Suppressor macrophage treated with lipopolysaccharide for 4 hours (primary cell): ENCODE measurements around the gene PPP2R3A.
"Not testable (repeated sequence)": the region's sequence is repeated elsewhere in the genome, so short reads cannot be mapped to it uniquely, and the experiment has no call there.

Experiments used
- DNase-seq: peaks from one replicate; pipeline ENCODE4 v3.0.0-alpha.2; 2020

The PPP2R3A gene

GRCh38 chr3:136110481-136110880, 145.0 kb downstream of the PPP2R3A start:
- no peak for DNase-seq

GRCh38 chr3:136114421-136114820, 148.9 kb downstream of the PPP2R3A start:
- no peak for DNase-seq

GRCh38 chr3:136119332-136119731, 153.8 kb downstream of the PPP2R3A start:
- not testable (repeated sequence) for DNase-seq

GRCh38 chr3:136119783-136120182, 154.3 kb downstream of the PPP2R3A start:
- not testable (repeated sequence) for DNase-seq

GRCh38 chr3:136120373-136121348, 155.1 kb downstream of the PPP2R3A start:
- no peak for DNase-seq

- DNase-seq = no peak
Observed at GRCh38 chr3:136122006-136122405, 156.5 kb downstream of the PPP2R3A start.

- DNase-seq = not testable (repeated sequence)
Observed at GRCh38 chr3:136131647-136132046, 166.1 kb downstream of the PPP2R3A start.

- no peak for DNase-seq
Observed at GRCh38 chr3:136134091-136134490, 168.6 kb downstream of the PPP2R3A start.

- no peak for DNase-seq
Observed at GRCh38 chr3:136135039-136135802, 169.7 kb downstream of the PPP2R3A start.

GRCh38 chr3:136136454-136136853, 170.9 kb downstream of the PPP2R3A start:
- DNase-seq = no peak

GRCh38 chr3:136141291-136141785, 175.8 kb downstream of the PPP2R3A start:
- DNase-seq = no peak

- DNase-seq = peak; percentile 40
Observed at GRCh38 chr3:136141891-136142290, 176.4 kb downstream of the PPP2R3A start.

- DNase-seq = no peak
Observed at GRCh38 chr3:136142592-136142991, 177.1 kb downstream of the PPP2R3A start.

- not testable (repeated sequence) for DNase-seq
Observed at GRCh38 chr3:136144397-136144796, 178.9 kb downstream of the PPP2R3A start.

- no peak for DNase-seq
Observed at GRCh38 chr3:136146981-136147729, 181.6 kb downstream of the PPP2R3A start.

- DNase-seq = no peak
Observed at GRCh38 chr3:136149667-136150066, 184.1 kb downstream of the PPP2R3A start.

- DNase-seq = no peak
Observed at GRCh38 chr3:136151219-136151618, 185.7 kb downstream of the PPP2R3A start.

GRCh38 chr3:136152176-136152843, 186.8 kb downstream of the PPP2R3A start:
- DNase-seq = no peak

GRCh38 chr3:136152963-136153362, 187.4 kb downstream of the PPP2R3A start:
- DNase-seq = no peak

GRCh38 chr3:136161516-136161915, 196.0 kb downstream of the PPP2R3A start:
- DNase-seq = no peak

- DNase-seq = no peak
Observed at GRCh38 chr3:136162322-136162721, 196.8 kb downstream of the PPP2R3A start.

GRCh38 chr3:136163607-136164006, 198.1 kb downstream of the PPP2R3A start:
- DNase-seq = not testable (repeated sequence)
